RPMI7951 (cell line): ENCODE results near the gene CYP26B1. TPM values are rescaled to one million over a fixed set of nuclear protein-coding genes. Genes with fewer than 3 reads are reported as not detected.

Experiments
- DNase-seq: peaks from one replicate; pipeline ENCODE4 v3.0.0-alpha.2; 2012; ENCODE audit warnings: low read depth
- total RNA-seq: library from RNA; depleted of rRNA; stranded (reverse); fragments of >200 nt; shearing (Covaris generic); gene quantifications from 2 replicates; pipeline ENCODE4 v1.2.3, GENCODE V29; 2014

CYP26B1 gene
- total RNA-seq, 1 experiment from 2014 or later, result 3.5 TPM

- no peak for DNase-seq
Measured at GRCh38 chr2:72155151-72155550, 7.5 kb upstream of the CYP26B1 start.

GRCh38 chr2:72154386-72154975 lies 6.8 kb upstream of the CYP26B1 start:
- DNase-seq, result no peak

DNA sequence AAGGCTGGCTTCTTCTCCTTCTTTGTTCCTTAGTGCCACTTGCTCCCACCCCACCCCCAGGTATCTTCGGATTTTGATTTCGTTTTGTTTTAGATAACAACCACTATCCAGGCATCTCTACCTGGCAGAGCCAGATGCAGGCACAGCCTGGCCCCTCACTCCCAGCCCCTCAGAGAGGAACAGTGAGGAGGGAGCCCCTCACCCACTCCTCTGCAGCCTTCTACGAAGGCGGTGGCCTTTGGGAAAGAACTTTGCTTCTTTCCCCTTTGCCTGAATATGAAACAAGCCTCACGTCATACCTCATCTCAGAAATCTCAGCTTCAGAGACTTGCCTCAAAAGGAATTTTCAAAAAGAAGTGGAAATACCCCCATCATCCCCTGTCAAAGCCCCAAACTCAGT lies 6.3 kb upstream of the CYP26B1 start:
- no peak for DNase-seq

DNA sequence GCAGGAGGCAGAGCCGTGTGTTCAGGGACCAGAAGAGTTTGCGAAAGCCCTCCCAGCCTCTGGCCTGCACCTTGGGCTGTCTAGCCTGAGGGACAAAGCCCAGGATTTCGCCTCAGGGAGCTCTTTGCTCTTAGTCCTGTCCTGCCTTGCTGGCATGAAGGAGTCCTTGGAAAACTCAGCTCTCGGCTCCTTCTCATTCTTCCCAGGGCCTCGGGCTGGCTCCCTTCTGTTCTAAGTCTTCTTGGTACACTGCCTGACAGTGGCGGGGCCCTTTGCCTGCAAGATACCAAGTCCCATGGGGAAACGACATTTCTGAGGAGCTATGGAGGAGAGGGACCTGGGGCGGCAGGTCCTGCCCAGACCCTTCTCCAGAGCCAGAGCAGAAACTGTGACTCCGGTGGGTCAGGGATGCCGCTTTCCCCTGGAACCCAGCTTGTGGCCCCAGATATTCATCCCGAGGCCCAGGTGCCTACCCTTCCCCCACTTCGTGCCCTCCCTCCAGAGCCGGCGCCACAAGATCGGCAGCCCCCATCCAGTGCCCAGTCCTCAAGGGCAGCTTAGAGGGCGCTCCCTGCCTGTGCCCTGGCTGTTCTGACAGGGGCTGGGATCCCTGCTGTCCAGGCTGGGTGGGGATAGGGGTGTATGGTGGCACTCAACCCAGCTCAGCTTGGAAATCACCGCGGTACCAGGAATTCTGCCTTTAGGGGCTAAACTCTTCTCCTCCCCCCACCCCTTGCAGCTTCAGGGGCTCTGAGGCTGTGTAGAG lies 5.5 kb upstream of the CYP26B1 start:
- DNase-seq, result no peak

DNA sequence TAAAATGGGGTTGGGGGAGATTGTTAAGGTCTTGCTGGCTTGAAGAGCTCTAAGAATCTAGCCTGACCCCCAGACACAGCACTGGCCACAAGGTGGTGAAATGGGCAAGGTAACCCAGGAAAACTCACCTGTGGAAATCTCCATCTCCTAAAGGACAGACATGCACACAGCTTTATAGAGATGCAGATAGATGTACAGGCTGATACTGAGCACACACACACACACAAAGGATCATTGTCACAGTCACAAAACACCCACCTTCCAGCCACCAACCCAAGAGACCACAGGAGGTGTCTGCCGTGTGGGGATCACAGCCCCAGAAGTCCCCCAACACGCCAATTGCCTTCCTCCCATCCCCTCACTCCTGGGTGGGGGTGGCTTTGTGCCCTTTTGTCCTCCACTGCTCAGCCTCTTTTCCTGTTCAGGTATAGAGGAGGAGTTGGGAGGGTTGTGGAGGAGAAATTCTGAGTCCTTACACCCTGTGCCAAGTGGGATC lies 3.2 kb upstream of the CYP26B1 start:
- no peak for DNase-seq

GRCh38 chr2:72150157-72150860 lies 2.6 kb upstream of the CYP26B1 start:
- peak; percentile 77 for DNase-seq

DNA sequence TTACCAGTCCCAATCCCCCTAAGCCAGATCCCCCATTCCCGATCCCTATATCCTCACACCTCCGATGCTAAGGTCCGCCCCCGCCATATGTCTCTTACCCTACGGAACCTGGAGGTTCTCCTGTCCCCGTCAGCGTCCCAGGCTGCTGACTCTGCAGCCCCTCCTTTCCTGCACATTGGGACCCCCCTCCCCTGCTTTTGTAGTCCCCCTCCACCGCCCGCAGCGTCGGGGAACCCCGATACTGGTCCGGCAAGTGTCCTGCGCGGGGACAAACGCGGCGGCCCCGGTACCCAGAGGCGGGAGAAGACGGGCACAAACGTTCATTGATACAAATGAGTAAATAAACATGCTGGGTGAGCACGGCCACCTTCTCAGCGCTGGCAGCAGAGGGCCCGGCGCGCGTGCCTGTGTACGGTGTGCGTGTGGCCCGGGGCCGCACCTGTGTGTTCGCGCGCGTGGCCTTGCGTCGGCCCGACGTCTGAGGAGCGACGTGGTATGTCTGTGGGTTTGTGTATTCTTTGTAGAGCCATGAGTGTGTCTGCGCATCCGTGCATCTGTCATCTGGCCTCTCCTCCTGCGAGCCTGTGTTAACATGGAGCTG lies 2.0 kb upstream of the CYP26B1 start:
- DNase-seq, result no peak

DNA sequence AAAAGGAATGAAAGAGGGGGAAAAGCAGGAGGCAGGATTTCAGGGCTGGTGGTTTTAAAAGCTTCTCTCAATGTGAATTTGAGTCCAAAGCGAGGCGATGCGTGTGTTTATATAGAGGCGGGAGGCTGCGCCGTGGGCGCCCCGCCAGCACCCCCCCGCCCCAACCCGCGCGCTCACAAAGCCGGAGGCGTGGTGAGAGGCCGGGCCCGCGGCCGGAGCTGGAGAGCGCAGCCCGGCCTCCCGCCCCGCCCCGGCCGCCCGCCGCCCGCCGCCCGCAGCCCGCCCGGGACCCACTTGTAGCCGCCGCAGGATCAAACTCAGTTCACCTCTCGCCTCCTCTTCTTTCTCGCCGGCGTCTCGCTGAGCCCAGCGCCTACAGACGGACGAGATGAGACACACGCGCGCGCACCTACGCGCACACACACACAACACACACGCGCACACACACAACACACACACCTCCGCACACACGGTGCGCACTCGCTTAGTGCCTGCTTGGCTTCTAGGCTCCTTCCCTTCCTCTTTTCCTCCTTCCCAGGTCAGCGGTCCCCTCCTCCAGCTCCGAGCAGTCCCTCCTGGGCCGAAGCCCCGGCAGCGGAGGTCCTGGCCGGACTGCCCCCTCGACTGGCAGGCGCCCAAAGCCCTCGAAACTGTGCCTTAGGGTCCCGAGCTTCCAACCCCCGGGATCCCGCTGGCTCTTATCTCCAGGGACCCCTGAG lies 1.3 kb upstream of the CYP26B1 start:
- peak; percentile 63 for DNase-seq

DNA sequence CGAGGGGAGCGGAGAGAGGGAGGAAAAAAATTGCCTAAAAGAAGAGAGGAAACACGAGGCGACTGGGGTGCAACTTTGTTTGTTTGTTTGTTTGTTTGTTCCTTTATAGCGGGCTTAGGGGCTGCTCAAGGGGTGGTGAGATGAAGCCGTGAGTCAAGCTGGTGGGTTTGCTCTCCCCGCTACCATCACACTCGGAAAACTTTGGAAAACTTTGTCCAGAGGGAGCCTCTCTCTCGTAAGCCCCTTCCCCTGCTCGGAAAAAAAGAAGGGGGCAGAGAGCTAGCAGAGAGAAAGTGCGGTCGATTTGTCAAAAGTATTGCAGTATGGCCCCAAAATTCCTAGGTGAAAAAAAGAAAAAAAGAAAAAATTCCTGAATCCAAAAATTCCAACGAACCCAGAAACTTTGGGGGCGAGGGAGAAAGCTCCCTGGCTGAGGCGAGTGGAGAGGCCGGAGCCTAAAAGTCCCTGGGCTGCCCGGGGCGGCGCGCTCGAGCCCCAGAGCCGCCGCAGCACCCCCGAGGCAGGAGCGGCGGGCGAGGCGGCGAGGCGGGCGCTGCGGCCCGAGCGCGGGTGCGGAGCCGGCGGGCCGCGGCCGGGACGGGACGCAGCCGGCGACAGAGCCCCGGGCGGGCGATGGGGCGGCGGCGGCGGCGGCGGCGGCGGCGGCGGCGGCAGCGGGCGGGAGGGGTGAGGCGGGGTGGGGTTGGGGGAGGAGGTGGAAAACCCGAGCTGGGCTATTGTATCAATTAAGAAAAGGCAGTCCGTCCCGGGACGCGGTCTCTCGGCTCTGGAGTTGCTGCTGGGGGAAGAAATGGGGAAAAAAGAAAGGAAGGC lies 558 bp upstream of the CYP26B1 start:
- DNase-seq, result no peak

- DNase-seq, result no peak
Measured at GRCh38 chr2:72146347-72147302, 1.0 kb downstream of the CYP26B1 start.

DNA sequence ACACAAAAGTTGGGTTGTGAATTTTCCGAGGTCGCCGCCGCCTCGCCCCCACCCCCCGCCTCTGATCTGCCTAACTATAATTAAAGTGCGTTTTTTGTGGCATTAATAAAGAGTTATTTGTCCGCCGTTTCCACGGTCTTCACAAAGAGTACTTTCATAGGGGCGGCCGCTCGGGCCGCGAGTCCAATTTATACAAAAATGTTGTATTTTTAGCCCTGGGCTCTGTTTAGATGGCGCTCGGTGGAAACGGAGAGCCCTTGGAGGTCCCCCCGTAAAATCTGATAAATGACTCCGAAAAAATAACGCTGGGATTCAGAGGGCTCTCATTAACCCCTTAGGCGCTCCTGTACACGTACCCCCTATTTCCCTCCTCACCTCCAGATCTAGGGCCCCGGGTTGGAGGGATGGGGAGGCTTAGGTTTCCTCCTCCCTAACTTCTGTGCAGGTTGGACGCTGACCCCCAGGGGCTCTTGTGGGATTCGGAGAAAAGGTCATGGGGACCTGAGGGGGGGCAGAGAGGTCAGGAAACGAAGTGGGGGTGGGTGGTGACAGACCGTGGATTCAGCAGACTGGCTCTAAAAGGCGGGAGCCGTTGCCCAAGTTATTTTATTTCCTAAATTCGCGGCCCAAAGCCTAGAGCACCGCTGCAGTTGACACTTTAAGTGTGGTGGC lies 1.9 kb downstream of the CYP26B1 start:
- no peak for DNase-seq

- DNase-seq, result peak; percentile 54
Measured at GRCh38 chr2:72145289-72145657, 2.4 kb downstream of the CYP26B1 start.

- peak; percentile 50 for DNase-seq
Measured at GRCh38 chr2:72144632-72145288, 2.9 kb downstream of the CYP26B1 start.

DNA sequence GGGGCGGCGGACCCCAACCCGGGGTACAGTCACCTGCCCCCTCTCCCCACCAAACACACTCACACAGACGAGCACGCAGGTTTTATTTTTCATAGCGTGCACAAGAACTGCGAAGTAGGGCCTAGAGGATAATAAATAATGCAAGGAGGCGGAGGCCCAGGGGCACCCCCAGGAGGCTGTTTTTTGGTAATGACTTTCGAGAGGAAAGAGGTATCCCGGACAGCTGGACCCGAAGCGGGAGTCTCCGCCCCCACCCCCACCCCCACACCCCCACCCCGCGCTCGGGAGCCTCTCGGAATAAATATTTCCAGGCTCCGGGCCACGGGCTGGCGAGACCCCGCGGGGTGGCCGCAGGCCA lies 3.4 kb downstream of the CYP26B1 start:
- no peak for DNase-seq

DNA sequence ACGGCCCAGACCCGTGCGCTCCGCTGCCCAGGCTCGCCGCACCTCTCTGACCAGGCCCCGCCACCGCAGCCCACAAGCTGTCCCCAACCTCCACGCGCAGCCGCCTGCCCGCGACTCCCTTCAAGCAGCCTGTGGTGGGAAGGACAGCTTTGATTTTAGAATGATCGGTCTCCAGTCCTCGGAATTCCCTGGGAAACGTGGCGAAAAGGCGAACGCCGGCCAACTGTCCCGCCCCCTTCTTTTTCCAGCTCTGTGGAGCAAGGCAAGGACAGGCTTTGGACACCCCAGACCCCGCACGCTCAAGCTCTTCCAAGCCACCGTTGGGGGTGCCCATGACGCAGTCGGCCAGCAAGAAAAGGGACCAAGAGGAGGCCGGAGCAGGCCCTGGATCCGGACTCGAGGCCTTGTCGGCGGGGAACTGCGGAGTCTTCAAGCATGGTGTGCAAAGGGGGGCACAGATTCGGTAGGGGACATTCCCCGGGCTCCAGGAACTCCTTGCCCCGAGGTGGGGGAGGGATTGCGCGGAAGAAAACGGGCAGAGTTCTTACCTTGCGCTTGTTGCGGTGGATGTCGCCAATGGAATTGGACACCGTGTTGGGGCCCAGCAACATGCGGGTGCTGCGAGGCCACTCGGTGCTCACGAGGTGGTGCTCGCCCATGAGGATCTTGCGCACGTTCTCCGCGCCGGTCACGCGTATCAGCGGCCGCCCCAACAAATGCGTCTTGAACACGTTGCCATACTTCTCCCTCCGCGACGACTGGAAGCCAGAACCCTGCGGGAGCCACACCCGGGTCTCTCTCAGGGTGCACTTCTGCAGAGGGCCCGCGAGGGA lies 4.0 kb downstream of the CYP26B1 start:
- no peak for DNase-seq

- no peak for DNase-seq
Measured at GRCh38 chr2:72142570-72143440, 4.9 kb downstream of the CYP26B1 start.
